ENCODE measurements around the gene XIRP2.

DNA sequence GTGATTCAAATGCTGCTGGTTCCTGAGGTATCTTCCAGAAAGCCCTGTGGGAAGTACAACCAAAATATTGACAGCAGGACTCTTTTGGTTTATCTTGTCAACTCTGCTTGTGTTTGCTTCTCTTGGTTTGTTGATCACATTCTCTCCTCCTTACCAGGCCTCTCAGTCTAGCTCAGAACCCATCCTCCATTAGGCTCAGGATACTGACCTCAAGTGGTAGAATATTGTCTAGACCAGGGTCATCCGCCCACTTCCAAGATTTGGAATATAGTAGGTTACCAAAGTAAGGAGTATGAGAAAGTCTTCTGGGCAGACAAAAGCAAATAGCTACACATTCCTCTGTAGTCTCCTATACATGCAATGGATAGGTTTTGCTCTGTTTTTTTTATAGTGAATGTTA lies 56.6 kb downstream of the XIRP2 start:
- TF ChIP-seq FOXK2 (IDR thresholded peaks at IDR 0.05) (no peak), NBN (IDR thresholded peaks at IDR 0.05) (no peak), ZNF384 (IDR thresholded peaks at IDR 0.05; ENCODE audit: borderline replicate concordance, low read depth, low read length) (no peak), NFIC (IDR thresholded peaks at IDR 0.05; ENCODE audit: low read depth, low read length) (no peak), RB1 (IDR thresholded peaks at IDR 0.05; ENCODE audit: borderline replicate concordance) (no peak)
- TF ChIP-seq, protein P1, sequence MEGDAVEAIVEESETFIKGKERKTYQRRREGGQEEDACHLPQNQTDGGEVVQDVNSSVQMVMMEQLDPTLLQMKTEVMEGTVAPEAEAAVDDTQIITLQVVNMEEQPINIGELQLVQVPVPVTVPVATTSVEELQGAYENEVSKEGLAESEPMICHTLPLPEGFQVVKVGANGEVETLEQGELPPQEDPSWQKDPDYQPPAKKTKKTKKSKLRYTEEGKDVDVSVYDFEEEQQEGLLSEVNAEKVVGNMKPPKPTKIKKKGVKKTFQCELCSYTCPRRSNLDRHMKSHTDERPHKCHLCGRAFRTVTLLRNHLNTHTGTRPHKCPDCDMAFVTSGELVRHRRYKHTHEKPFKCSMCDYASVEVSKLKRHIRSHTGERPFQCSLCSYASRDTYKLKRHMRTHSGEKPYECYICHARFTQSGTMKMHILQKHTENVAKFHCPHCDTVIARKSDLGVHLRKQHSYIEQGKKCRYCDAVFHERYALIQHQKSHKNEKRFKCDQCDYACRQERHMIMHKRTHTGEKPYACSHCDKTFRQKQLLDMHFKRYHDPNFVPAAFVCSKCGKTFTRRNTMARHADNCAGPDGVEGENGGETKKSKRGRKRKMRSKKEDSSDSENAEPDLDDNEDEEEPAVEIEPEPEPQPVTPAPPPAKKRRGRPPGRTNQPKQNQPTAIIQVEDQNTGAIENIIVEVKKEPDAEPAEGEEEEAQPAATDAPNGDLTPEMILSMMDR (IDR thresholded peaks at IDR 0.05 in 2 of 3, conservative IDR thresholded peaks at IDR 0.05 in 1 of 3; ENCODE audit: control insufficient read depth in 2 of 3, extremely low read depth in 1 of 3, insufficient read depth in 1 of 3, low read depth in 3 of 3, low read length in 3 of 3) = no peak
- TF ChIP-seq, protein P2, sequence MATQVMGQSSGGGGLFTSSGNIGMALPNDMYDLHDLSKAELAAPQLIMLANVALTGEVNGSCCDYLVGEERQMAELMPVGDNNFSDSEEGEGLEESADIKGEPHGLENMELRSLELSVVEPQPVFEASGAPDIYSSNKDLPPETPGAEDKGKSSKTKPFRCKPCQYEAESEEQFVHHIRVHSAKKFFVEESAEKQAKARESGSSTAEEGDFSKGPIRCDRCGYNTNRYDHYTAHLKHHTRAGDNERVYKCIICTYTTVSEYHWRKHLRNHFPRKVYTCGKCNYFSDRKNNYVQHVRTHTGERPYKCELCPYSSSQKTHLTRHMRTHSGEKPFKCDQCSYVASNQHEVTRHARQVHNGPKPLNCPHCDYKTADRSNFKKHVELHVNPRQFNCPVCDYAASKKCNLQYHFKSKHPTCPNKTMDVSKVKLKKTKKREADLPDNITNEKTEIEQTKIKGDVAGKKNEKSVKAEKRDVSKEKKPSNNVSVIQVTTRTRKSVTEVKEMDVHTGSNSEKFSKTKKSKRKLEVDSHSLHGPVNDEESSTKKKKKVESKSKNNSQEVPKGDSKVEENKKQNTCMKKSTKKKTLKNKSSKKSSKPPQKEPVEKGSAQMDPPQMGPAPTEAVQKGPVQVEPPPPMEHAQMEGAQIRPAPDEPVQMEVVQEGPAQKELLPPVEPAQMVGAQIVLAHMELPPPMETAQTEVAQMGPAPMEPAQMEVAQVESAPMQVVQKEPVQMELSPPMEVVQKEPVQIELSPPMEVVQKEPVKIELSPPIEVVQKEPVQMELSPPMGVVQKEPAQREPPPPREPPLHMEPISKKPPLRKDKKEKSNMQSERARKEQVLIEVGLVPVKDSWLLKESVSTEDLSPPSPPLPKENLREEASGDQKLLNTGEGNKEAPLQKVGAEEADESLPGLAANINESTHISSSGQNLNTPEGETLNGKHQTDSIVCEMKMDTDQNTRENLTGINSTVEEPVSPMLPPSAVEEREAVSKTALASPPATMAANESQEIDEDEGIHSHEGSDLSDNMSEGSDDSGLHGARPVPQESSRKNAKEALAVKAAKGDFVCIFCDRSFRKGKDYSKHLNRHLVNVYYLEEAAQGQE (IDR thresholded peaks at IDR 0.05; ENCODE audit: low read depth, low read length) = no peak
- TF ChIP-seq, protein P3, sequence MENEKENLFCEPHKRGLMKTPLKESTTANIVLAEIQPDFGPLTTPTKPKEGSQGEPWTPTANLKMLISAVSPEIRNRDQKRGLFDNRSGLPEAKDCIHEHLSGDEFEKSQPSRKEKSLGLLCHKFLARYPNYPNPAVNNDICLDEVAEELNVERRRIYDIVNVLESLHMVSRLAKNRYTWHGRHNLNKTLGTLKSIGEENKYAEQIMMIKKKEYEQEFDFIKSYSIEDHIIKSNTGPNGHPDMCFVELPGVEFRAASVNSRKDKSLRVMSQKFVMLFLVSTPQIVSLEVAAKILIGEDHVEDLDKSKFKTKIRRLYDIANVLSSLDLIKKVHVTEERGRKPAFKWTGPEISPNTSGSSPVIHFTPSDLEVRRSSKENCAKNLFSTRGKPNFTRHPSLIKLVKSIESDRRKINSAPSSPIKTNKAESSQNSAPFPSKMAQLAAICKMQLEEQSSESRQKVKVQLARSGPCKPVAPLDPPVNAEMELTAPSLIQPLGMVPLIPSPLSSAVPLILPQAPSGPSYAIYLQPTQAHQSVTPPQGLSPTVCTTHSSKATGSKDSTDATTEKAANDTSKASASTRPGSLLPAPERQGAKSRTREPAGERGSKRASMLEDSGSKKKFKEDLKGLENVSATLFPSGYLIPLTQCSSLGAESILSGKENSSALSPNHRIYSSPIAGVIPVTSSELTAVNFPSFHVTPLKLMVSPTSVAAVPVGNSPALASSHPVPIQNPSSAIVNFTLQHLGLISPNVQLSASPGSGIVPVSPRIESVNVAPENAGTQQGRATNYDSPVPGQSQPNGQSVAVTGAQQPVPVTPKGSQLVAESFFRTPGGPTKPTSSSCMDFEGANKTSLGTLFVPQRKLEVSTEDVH (IDR thresholded peaks at IDR 0.05; ENCODE audit: low read depth, partially characterized antibody) = no peak
- TF ChIP-seq, protein P4, sequence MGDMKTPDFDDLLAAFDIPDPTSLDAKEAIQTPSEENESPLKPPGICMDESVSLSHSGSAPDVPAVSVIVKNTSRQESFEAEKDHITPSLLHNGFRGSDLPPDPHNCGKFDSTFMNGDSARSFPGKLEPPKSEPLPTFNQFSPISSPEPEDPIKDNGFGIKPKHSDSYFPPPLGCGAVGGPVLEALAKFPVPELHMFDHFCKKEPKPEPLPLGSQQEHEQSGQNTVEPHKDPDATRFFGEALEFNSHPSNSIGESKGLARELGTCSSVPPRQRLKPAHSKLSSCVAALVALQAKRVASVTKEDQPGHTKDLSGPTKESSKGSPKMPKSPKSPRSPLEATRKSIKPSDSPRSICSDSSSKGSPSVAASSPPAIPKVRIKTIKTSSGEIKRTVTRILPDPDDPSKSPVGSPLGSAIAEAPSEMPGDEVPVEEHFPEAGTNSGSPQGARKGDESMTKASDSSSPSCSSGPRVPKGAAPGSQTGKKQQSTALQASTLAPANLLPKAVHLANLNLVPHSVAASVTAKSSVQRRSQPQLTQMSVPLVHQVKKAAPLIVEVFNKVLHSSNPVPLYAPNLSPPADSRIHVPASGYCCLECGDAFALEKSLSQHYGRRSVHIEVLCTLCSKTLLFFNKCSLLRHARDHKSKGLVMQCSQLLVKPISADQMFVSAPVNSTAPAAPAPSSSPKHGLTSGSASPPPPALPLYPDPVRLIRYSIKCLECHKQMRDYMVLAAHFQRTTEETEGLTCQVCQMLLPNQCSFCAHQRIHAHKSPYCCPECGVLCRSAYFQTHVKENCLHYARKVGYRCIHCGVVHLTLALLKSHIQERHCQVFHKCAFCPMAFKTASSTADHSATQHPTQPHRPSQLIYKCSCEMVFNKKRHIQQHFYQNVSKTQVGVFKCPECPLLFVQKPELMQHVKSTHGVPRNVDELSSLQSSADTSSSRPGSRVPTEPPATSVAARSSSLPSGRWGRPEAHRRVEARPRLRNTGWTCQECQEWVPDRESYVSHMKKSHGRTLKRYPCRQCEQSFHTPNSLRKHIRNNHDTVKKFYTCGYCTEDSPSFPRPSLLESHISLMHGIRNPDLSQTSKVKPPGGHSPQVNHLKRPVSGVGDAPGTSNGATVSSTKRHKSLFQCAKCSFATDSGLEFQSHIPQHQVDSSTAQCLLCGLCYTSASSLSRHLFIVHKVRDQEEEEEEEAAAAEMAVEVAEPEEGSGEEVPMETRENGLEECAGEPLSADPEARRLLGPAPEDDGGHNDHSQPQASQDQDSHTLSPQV (IDR thresholded peaks at IDR 0.05) = no peak
